ENCODE data around the gene APEX1.

The APEX1 gene

GRCh38 chr14:20416223-20416622 lies 38.8 kb upstream of the APEX1 start:
- TF ChIP-seq CTCF (IDR thresholded peaks at IDR 0.05; ENCODE audit: insufficient read depth, missing control alignments) = no peak
- no peak for FAIRE-seq
- no peak for DNase-seq (ENCODE audit: insufficient read length, low spot score)

- DNase-seq (ENCODE audit: insufficient read length, low spot score) (no peak), FAIRE-seq (no peak)
- TF ChIP-seq CTCF (IDR thresholded peaks at IDR 0.05; ENCODE audit: insufficient read depth, missing control alignments) = no peak
These were observed 37.5 kb upstream of the APEX1 start for GRCh38 chr14:20417250-20418186.

- TF ChIP-seq CTCF (IDR thresholded peaks at IDR 0.05; ENCODE audit: insufficient read depth, missing control alignments) = no peak
- no peak for DNase-seq (ENCODE audit: insufficient read length, low spot score)
- no peak for FAIRE-seq
These were observed 36.5 kb upstream of the APEX1 start for GRCh38 chr14:20418501-20418909.

GRCh38 chr14:20419419-20419818 lies 35.6 kb upstream of the APEX1 start:
- TF ChIP-seq CTCF (IDR thresholded peaks at IDR 0.05; ENCODE audit: insufficient read depth, missing control alignments) = no peak
- DNase-seq (ENCODE audit: insufficient read length, low spot score) (no peak), FAIRE-seq (no peak)

GRCh38 chr14:20421267-20421666 lies 33.8 kb upstream of the APEX1 start:
- DNase-seq (ENCODE audit: insufficient read length, low spot score) (no peak), FAIRE-seq (no peak)
- TF ChIP-seq CTCF (IDR thresholded peaks at IDR 0.05; ENCODE audit: insufficient read depth, missing control alignments) = no peak

GRCh38 chr14:20422886-20423285 lies 32.1 kb upstream of the APEX1 start:
- no peak for DNase-seq (ENCODE audit: insufficient read length, low spot score)
- no peak for FAIRE-seq
- TF ChIP-seq CTCF (IDR thresholded peaks at IDR 0.05; ENCODE audit: insufficient read depth, missing control alignments) = no peak

GRCh38 chr14:20424851-20425250 lies 30.2 kb upstream of the APEX1 start:
- TF ChIP-seq CTCF (IDR thresholded peaks at IDR 0.05; ENCODE audit: insufficient read depth, missing control alignments) = no peak
- DNase-seq (ENCODE audit: insufficient read length, low spot score) = no peak
- no peak for FAIRE-seq
